Loucy (cell line): ENCODE measurements around the gene ZSWIM1.

Source experiments
- CTCF ChIP-seq: fragments of 200-600 bp; sonication (generic); conservative IDR thresholded peaks from 2 replicates; pipeline ENCODE4 v1.5.1; 2014; ENCODE audit warnings: mild to moderate bottlenecking, antibody characterized with exemption, low read length
- EZH2phosphoT487 ChIP-seq: fragments of 200-600 bp; IDR thresholded peaks from 2 replicates; pipeline ENCODE4 v1.6.1; 2018; ENCODE audit warnings: antibody characterized with exemption, mild to moderate bottlenecking, moderate library complexity, borderline replicate concordance

GRCh38 chr20:45845452-45845851 lies 35.6 kb upstream of the ZSWIM1 start:
- TF ChIP-seq CTCF: no peak
- no peak for TF ChIP-seq EZH2phosphoT487
